Heart right ventricle (tissue), 16 donors: ENCODE measurements around the gene PTPRM. TPM values are rescaled to one million over a fixed set of nuclear protein-coding genes. Genes with fewer than 3 reads are reported as not detected.

Experiments
- ATAC-seq, 8 donors: fragments of 200-7000 bp; cut with Tn5 transposase; one replicate each; pipeline ENCODE4 v1.9.1; 2020; ENCODE audit warnings: mild to moderate bottlenecking in 8 of 8, moderate library complexity in 8 of 8, moderate number of reproducible peaks in 1 of 8
- DNase-seq, 2 donors: peaks; one replicate each; pipeline ENCODE4 v3.0.0-alpha.2; 2020
- H3K27ac ChIP-seq, 10 donors: fragments of 200-600 bp; sonication (generic) in 2 of 10; one replicate each; pipeline versions ENCODE4 v1.5.0 to v1.8.0; 2020 to 2022; ENCODE audit warnings: mild to moderate bottlenecking in 3 of 10
- H3K27me3 ChIP-seq, 7 donors: fragments of 200-600 bp; one replicate each; pipeline ENCODE4 v1.8.0; 2021 to 2022; ENCODE audit warnings: mild to moderate bottlenecking in 2 of 7
- H3K36me3 ChIP-seq, 9 donors: fragments of 200-600 bp; sonication (generic) in 1 of 9; one replicate each; pipeline versions ENCODE4 v1.5.0 to v1.8.0; 2020 to 2022; ENCODE audit warnings: mild to moderate bottlenecking in 2 of 9
- H3K4me1 ChIP-seq, 9 donors: fragments of 200-600 bp; sonication (generic) in 1 of 9; one replicate each; pipeline versions ENCODE4 v1.5.0 to v1.8.0; 2020 to 2022; ENCODE audit warnings: mild to moderate bottlenecking in 4 of 9
- H3K4me3 ChIP-seq, 10 donors: fragments of 200-600 bp; sonication (generic) in 2 of 10; one replicate each; pipeline versions ENCODE4 v1.5.0 to v1.8.0; 2020 to 2022; ENCODE audit warnings: mild to moderate bottlenecking in 7 of 10, moderate library complexity in 2 of 10
- H3K9me3 ChIP-seq, 11 donors: fragments of 200-600 bp in 10 of 11; sonication (generic) in 2 of 11; one replicate each; pipeline versions ENCODE4 v1.5.0 to v1.8.0; 2013 to 2022; ENCODE audit warnings: mild to moderate bottlenecking in 2 of 11, control low read depth in 1 of 11, moderate library complexity in 1 of 11
- WGBS, 2 donors: extraction: QIAGEN DNeasy Blood & Tissue Kit; methylation state at CpG; one replicate each; pipeline ENCODE4 v1.1.7; 2013; ENCODE audit warnings: inconsistent platforms in 1 of 2; 5-methylcytosine and 5-hydroxymethylcytosine counted together
- intact Hi-C, 10 donors: fragments of 100-400 bp; cut with DNase I; formaldehyde crosslinking; loops; one replicate each; pipeline versions ENCODE4 v1.11.1 to v1.14.2; 2022
- polyA plus RNA-seq, 2 donors: library from polyadenylated mRNA; stranded (reverse); fragments of 200-250 nt; gene quantifications; one replicate each; pipeline ENCODE4 v1.2.3, GENCODE V29; 2013
- total RNA-seq, 10 donors: library from RNA; stranded (reverse); fragmentation: NEBNext Ultra II Directional in 3 of 10; extraction: Animal tissue kit (Norgen Biotek cat#: 25700) in 3 of 10; gene quantifications; one replicate each; pipeline versions ENCODE4 v1.2.1 to v1.2.4, GENCODE V29; 2021 to 2023
- TF ChIP-seq, protein P1 (sequence below), 9 donors: fragments of 200-600 bp; sonication (generic) in 2 of 9; IDR thresholded peaks; one replicate each; pipeline versions ENCODE4 v1.5.0 to v1.8.0; 2021 to 2022; ENCODE audit warnings: antibody characterized with exemption in 9 of 9, mild to moderate bottlenecking in 5 of 9, moderate library complexity in 1 of 9
- donor health status: Arrhythmogenic right ventricular cardiomyopathy.
- donor health status: ischemic (EF 13 %, LVEDD 7.1; RV severe dilation, severe dysfunction).
- donor health status: healthy with polysubstance abuse.
- donor health status: DM: no; HTN: yes; CAD: no.
- donor health status: DM: no; HTN: no; CAD: no.
- donor health status: ischemic (EF 25% LVEDD 6.9; RV normal size, moderate dysfunction).
- donor health status: ischemic (EF 25% LVEDD 5.7; RV mildly dilated, moderate dysfunction).
- donor health status: healthy.
- donor health status: DM: yes; HTN: yes; CAD: no.
- donor health status: Ischemic cardiomyopathy.
- donor health status: ischemic (EF 35%, LVEDD 5.7; RV mildly dilated, moderate dysfunction).
- donor health status: nonischemic (EF 11% LVEDD 7.7; RV severe dilation, severe dysfunction).
- donor health status: DM: yes; HTN: yes; CAD: no.
- donor health status: PGD.
- donor health status: ischemic (EF 29% LVEDD 5.4; RV normal size, mild dysfunction).
- donor health status: nonischemic (EF 23%, LVEDD 6.1; RV moderate dilation, normal function).

The PTPRM gene
- total and polyA plus RNA-seq, 12 donors = 81.7 to 170 (median 132) TPM

DNA sequence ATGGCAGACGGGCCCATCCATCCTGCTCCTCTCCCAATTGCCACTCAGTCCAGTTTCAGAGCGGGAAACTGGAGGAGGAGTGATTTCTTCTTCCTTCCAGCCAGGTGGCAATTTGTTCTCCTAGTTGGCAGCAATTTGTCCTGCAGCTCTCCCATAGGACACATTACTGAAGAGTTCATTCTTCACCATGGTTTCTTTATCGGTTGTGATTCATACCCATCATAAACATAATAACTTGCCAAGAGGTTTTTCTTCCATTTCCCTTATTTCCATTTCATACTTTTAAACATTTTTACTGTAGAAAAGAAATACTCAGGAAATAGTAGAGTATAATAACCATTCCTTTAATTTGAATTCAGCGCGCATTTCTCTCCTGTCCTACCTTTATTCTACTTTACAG lies 664.2 kb downstream of the PTPRM start:
- WGBS, 2 donors = 59 to 82% methylated on average over 5 of the region's 5 CpGs
- Histone ChIP-seq H3K36me3 (peaks cover 0 to 14% (median 0%) of the 10 kb centered on the region in 9 donors), H3K4me1 (peaks cover 0 to 7% (median 0%) of the 10 kb centered on the region in 9 donors), H3K9me3 (peaks cover 0 to 25% (median 6%) of the 10 kb centered on the region in 11 donors), H3K4me3 (no peak overlapping the region), H3K27ac (no peak overlapping the region), H3K27me3 (no peaks in the 10 kb centered on the region)
- TF ChIP-seq, protein P1, sequence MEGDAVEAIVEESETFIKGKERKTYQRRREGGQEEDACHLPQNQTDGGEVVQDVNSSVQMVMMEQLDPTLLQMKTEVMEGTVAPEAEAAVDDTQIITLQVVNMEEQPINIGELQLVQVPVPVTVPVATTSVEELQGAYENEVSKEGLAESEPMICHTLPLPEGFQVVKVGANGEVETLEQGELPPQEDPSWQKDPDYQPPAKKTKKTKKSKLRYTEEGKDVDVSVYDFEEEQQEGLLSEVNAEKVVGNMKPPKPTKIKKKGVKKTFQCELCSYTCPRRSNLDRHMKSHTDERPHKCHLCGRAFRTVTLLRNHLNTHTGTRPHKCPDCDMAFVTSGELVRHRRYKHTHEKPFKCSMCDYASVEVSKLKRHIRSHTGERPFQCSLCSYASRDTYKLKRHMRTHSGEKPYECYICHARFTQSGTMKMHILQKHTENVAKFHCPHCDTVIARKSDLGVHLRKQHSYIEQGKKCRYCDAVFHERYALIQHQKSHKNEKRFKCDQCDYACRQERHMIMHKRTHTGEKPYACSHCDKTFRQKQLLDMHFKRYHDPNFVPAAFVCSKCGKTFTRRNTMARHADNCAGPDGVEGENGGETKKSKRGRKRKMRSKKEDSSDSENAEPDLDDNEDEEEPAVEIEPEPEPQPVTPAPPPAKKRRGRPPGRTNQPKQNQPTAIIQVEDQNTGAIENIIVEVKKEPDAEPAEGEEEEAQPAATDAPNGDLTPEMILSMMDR (IDR thresholded peaks at IDR 0.05) = no peak
- no peak for ATAC-seq
- DNase-seq = no peak
- intact Hi-C loops = no loop called here

GRCh38 chr18:8232791-8233190 lies 665.7 kb downstream of the PTPRM start:
- intact Hi-C loops = no loop called here
- TF ChIP-seq, protein P1 (IDR thresholded peaks at IDR 0.05) = no peak

GRCh38 chr18:8235894-8236293 lies 668.8 kb downstream of the PTPRM start:
- H3K27me3 ChIP-seq = no peaks in the 10 kb centered on the region
- H3K4me1 ChIP-seq = peaks cover 0 to 6% (median 4%) of the 10 kb centered on the region in 9 donors
- intact Hi-C loops = no loop called here
- TF ChIP-seq, protein P1 (IDR thresholded peaks at IDR 0.05) = no peak
- H3K4me3 ChIP-seq = no peak overlapping the region
- ATAC-seq (no peak), DNase-seq (no peak)
- H3K27ac ChIP-seq = no peak overlapping the region
- peaks cover 0 to 16% (median 0%) of the 10 kb centered on the region in 11 donors for H3K9me3 ChIP-seq
- WGBS, 2 donors = 94 to 97% methylated on average over 3 of the region's 3 CpGs
- H3K36me3 ChIP-seq = peaks cover 0 to 14% (median 0%) of the 10 kb centered on the region in 9 donors

More at GRCh38 chr18:8232791-8233190, 665.7 kb downstream of the PTPRM start:
- Histone ChIP-seq H3K27ac (no peak overlapping the region), H3K4me3 (no peak overlapping the region), H3K36me3 (peaks cover 0 to 14% (median 0%) of the 10 kb centered on the region in 9 donors), H3K4me1 (peaks cover 0 to 10% (median 0%) of the 10 kb centered on the region in 9 donors), H3K27me3 (no peaks in the 10 kb centered on the region), H3K9me3 (peaks cover 0 to 16% (median 0%) of the 10 kb centered on the region in 11 donors)
- WGBS, 2 donors = 70 to 72% methylated on average over 4 of the region's 4 CpGs
- DNase-seq = no peak
- no peak for ATAC-seq

DNA sequence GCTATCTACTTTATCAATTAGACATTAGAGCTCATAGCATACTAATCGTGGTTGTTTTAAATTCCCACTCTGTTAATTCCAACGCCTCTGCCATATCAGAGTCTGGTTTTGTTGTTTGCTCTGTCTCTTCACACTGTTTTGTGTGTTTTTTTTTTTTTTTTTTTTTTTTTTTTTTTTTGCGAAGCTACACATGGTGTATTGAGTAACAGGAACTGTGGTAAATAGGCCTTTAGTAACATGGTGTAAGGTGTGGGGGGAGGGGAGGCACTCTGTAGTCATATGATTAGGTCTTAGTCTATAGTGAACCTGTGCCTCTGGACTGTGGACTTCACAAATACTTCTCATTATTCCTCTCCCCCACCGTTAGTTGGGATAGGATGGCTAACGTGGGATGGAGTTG lies 671.4 kb downstream of the PTPRM start:
- Histone ChIP-seq H3K27me3 (no peaks in the 10 kb centered on the region), H3K27ac (no peak overlapping the region), H3K9me3 (peaks cover 0 to 16% (median 0%) of the 10 kb centered on the region in 11 donors), H3K36me3 (peaks cover 0 to 4% (median 0%) of the 10 kb centered on the region in 9 donors), H3K4me1 (peaks cover 0 to 12% (median 0%) of the 10 kb centered on the region in 9 donors), H3K4me3 (no peak overlapping the region)
- DNase-seq (no peak), ATAC-seq (no peak)
- TF ChIP-seq, protein P1 (IDR thresholded peaks at IDR 0.05) = no peak
- intact Hi-C loops = no loop called here
- 94% methylated on average over 5 of the region's 5 CpGs for WGBS, 2 donors
